Spinal cord (tissue), 10 donors: ENCODE measurements around the gene GID4. TPM values are rescaled to one million over a fixed set of nuclear protein-coding genes. Genes with fewer than 3 reads are reported as not detected.

ENCODE experiments used
- DNase-seq, 6 donors: peaks; one replicate each; pipeline versions ENCODE4 v3.0.0 to v3.0.0-alpha.2; 2013 to 2015; ENCODE audit warnings: low spot score in 6 of 6, low read depth in 4 of 6
- H3K27ac ChIP-seq: one replicate; pipeline ENCODE4 v1.5.1; 2013; ENCODE audit warnings: low read depth, low read length, control low read depth
- H3K27me3 ChIP-seq: one replicate; pipeline ENCODE4 v1.6.1; 2013; ENCODE audit warnings: low read length; ENCODE audit not compliant: control insufficient read depth, insufficient read depth
- H3K36me3 ChIP-seq: one replicate; pipeline ENCODE4 v1.6.1; 2013; ENCODE audit warnings: low read length; ENCODE audit not compliant: control insufficient read depth, insufficient read depth
- H3K4me1 ChIP-seq: one replicate; pipeline ENCODE4 v1.6.1; 2013; ENCODE audit warnings: low read length; ENCODE audit not compliant: control insufficient read depth, insufficient read depth
- H3K4me3 ChIP-seq: one replicate; pipeline ENCODE4 v1.5.1; 2013; ENCODE audit warnings: low read depth, low read length, control low read depth
- H3K9me3 ChIP-seq: one replicate; pipeline ENCODE4 v1.6.1; 2013; ENCODE audit warnings: low read length; ENCODE audit not compliant: control insufficient read depth, insufficient read depth
- WGBS: methylation state at CpG from one replicate; pipeline ENCODE4 v1.1.5; 2013; ENCODE audit warnings: missing lambda C conversion rate; ENCODE audit not compliant: insufficient coverage; 5-methylcytosine and 5-hydroxymethylcytosine counted together
- polyA plus RNA-seq, 2 donors: library from polyadenylated mRNA; unstranded; fragments of 120-200 nt; gene quantifications; one replicate each; pipeline ENCODE4 v1.2.1, GENCODE V29; 2013; ENCODE audit not compliant: insufficient read length in 2 of 2
- total RNA-seq, 2 donors: library from RNA; depleted of rRNA in 1 of 2; stranded (reverse); fragments of 120-200 nt in 1 of 2; fragments of >200 nt in 1 of 2; gene quantifications; one replicate each; pipeline versions ENCODE4 v1.2.3 to v1.2.4, GENCODE V29; 2013 to 2014
- donor health status: healthy.

The GID4 gene
- total and polyA plus RNA-seq, 4 donors, result 8.0 to 13.9 (median 11.0) TPM

- WGBS, result 2% methylated on average over 52 of the region's 52 CpGs
- Histone ChIP-seq H3K9me3 (no peaks in the 10 kb centered on the region), H3K27me3 (no peaks in the 10 kb centered on the region), H3K4me1 (peaks cover 19% of the 10 kb centered on the region), H3K27ac (peak within 1 kb of the TSS; percentile 84), H3K36me3 (peaks cover 16% of the 10 kb centered on the region), H3K4me3 (peak within 1 kb of the TSS; percentile 91)
- DNase-seq, result peak; percentile 84 to 97 (median 88)
Observed at GRCh38 chr17:18087610-18088491, 48.6 kb downstream of the GID4 start, which contains the start of gene DRG2. TSS of gene DRG2 (plus strand) at chr17:18087948. CDS start at chr17:18088024, 76 bp downstream.

- no peak overlapping the region for H3K27ac ChIP-seq
- no peak overlapping the region for H3K4me3 ChIP-seq
- DNase-seq, result no peak
- no peaks in the 10 kb centered on the region for H3K9me3 ChIP-seq
- peaks cover 28% of the 10 kb centered on the region for H3K36me3 ChIP-seq
- 100% methylated on average over 2 of the region's 2 CpGs for WGBS
- peaks cover 19% of the 10 kb centered on the region for H3K4me1 ChIP-seq
- H3K27me3 ChIP-seq, result no peaks in the 10 kb centered on the region
Observed at GRCh38 chr17:18089613-18090012, 50.4 kb downstream of the GID4 start.

- peaks cover 57% of the 10 kb centered on the region for H3K36me3 ChIP-seq
- DNase-seq, result peak in 2 of 6 donors; percentile 28 to 42
Observed at GRCh38 chr17:18093616-18094408, 54.6 kb downstream of the GID4 start.

GRCh38 chr17:18094409-18094807 lies 55.2 kb downstream of the GID4 start:
- 98% methylated on average over 10 of the region's 10 CpGs for whole genome bisulfite sequencing
- H3K9me3 ChIP-seq, result no peaks in the 10 kb centered on the region
- H3K36me3 ChIP-seq, result peaks cover 63% of the 10 kb centered on the region
- no peak for DNase-seq
- H3K27ac ChIP-seq, result no peak overlapping the region
- no peaks in the 10 kb centered on the region for H3K4me1 ChIP-seq
- H3K27me3 ChIP-seq, result no peaks in the 10 kb centered on the region
- H3K4me3 ChIP-seq, result no peak overlapping the region

More at GRCh38 chr17:18093616-18094408, 54.6 kb downstream of the GID4 start:
- Histone ChIP-seq H3K27me3 (no peaks in the 10 kb centered on the region), H3K27ac (no peak overlapping the region), H3K9me3 (no peaks in the 10 kb centered on the region), H3K4me1 (peaks cover under 1% of the 10 kb centered on the region), H3K4me3 (no peak overlapping the region)
- 83% methylated on average over 14 of the region's 15 CpGs for WGBS

- H3K9me3 ChIP-seq, result no peaks in the 10 kb centered on the region
- no peaks in the 10 kb centered on the region for H3K4me1 ChIP-seq
- H3K27ac ChIP-seq, result no peak overlapping the region
- no peak for DNase-seq
- no peak overlapping the region for H3K4me3 ChIP-seq
- WGBS, result 97% methylated on average over 11 of the region's 14 CpGs
- H3K36me3 ChIP-seq, result peaks cover 84% of the 10 kb centered on the region
- no peaks in the 10 kb centered on the region for H3K27me3 ChIP-seq
Observed at GRCh38 chr17:18099516-18099915, 60.3 kb downstream of the GID4 start.

GRCh38 chr17:18100616-18101015 lies 61.4 kb downstream of the GID4 start:
- H3K36me3 ChIP-seq, result peaks cover 89% of the 10 kb centered on the region
- no peaks in the 10 kb centered on the region for H3K9me3 ChIP-seq
- no peak overlapping the region for H3K4me3 ChIP-seq
- 71% methylated on average over 10 of the region's 10 CpGs for WGBS
- no peaks in the 10 kb centered on the region for H3K27me3 ChIP-seq
- H3K4me1 ChIP-seq, result no peaks in the 10 kb centered on the region
- H3K27ac ChIP-seq, result no peak overlapping the region
- no peak for DNase-seq

- 97% methylated on average over 9 of the region's 9 CpGs for WGBS
- H3K9me3 ChIP-seq, result no peaks in the 10 kb centered on the region
- no peak overlapping the region for H3K4me3 ChIP-seq
- no peak overlapping the region for H3K27ac ChIP-seq
- peaks cover 95% of the 10 kb centered on the region for H3K36me3 ChIP-seq
- no peaks in the 10 kb centered on the region for H3K27me3 ChIP-seq
- DNase-seq, result no peak
- no peaks in the 10 kb centered on the region for H3K4me1 ChIP-seq
Observed at GRCh38 chr17:18101828-18102227, 62.6 kb downstream of the GID4 start.

- DNase-seq, result no peak
- Histone ChIP-seq H3K36me3 (peaks cover 95% of the 10 kb centered on the region), H3K4me1 (no peaks in the 10 kb centered on the region), H3K27ac (no peak overlapping the region), H3K9me3 (no peaks in the 10 kb centered on the region), H3K4me3 (no peak overlapping the region), H3K27me3 (no peaks in the 10 kb centered on the region)
- WGBS, result 79% methylated on average over 3 of the region's 3 CpGs
Observed at GRCh38 chr17:18102640-18103039, 63.4 kb downstream of the GID4 start.

- Histone ChIP-seq H3K4me1 (peaks cover 13% of the 10 kb centered on the region), H3K36me3 (peaks cover 76% of the 10 kb centered on the region), H3K4me3 (no peak overlapping the region), H3K27me3 (no peaks in the 10 kb centered on the region), H3K9me3 (no peaks in the 10 kb centered on the region), H3K27ac (no peak overlapping the region)
- DNase-seq, result no peak
- WGBS, result 84% methylated on average over 3 of the region's 3 CpGs
Observed at GRCh38 chr17:18105027-18105426, 65.8 kb downstream of the GID4 start.
